HG03108 (cell line): ENCODE measurements around the gene CDC42.
A peak's percentile ranks its signal among the peaks of the same experiment; 100 is the strongest.
"Not testable (repeated sequence)": the region's sequence is repeated elsewhere in the genome, so short reads cannot be mapped to it uniquely, and the experiment has no call there.

Experiments
- ATAC-seq: cut with Tn5 transposase; IDR thresholded peaks from one replicate; pipeline ENCODE4 v1.9.1; 2021; ENCODE audit warnings: moderate library complexity; ENCODE audit not compliant: unreplicated experiment

The CDC42 gene

DNA sequence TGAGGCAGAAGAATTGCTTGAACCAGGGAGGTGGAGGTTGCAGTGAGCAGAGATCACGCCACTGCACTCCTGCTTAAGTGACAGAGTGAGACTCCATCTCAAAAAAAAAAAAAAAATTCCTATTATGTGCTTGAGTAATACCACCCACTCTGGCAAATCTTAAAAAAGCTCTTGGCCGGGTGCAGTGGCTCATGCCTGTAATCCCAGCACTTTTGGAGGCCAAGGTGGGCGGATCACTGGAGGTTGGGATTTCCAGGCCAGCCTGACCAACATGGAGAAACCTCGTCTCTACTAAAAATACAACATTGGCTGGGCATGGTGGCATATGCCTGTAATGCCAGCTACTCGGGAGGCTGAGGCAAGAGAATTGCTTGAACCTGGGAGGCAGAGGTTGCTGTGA, 17.7 kb upstream of the CDC42 start:
- not testable (repeated sequence) for ATAC-seq

DNA sequence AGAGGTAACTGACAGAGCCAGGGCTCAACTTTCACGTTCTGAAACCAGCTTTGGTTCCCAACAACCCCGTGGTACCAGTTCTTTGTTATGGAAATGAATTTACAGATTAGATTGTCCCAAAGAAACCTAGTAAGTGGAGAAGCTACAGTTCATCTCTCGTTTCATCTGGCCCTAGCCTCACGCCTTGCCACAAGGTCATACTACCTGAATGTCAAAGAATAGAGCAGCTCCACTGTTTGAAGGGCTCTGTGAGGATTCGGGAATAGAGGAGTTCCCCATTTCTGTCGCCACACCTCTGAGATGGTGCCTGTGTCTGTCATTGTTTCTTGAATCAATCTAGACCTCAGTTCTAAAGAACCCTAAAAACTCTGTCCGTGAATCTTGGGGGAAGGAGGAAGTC, 15.0 kb upstream of the CDC42 start:
- ATAC-seq, result no peak

DNA sequence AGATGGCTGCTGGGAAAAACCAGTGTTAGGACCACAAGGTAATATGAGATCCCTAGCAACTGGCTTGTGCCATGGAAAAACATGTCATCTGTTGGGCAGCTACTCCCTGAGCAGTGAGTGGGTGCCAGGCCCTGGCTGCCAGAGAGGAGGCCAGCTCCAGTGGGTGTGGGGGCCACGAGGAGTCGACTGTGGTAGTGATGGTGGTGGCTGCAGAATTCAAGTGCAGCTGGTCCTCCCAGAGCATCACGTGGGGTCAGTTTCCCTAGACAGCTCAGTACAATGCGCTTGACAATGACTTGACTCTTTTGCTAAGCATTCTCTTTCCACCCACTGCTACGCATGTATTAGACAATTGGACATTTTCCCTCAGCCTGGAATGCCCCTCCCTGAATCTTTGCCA, 14.5 kb upstream of the CDC42 start:
- ATAC-seq, result no peak

DNA sequence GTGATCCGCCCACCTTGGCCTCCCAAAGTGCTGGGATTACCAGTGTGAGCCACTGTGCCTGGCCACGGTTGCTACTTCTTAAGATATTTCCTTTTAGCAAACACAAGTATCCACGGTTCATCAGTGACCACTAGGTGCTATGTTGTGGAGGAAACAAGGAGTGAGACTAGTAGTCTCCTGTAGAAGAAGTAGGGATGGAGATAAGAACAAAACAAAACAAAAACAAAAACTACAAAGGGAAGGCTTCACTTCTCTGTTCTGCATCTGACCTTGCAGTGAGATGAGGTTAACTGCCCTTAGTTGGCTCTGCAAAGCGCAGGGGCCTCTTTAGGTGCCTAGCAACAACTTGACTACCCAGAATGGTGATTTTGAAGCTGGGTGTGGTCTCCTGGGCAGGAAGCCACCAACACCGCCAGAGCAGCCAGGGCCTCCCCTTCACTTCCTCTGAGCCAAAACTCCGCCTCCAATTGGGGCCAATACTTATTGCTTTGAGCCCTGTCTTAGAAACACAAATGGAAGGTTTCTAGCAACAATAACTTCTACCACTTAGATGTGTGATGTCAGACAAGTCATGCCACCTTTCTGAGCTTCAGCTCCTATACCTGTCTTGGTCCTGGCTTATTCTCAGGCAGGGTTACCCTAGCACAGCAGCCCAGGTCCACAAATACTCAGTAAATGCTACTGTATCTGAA, 12.8 kb upstream of the CDC42 start:
- ATAC-seq, result peak; percentile 98

DNA sequence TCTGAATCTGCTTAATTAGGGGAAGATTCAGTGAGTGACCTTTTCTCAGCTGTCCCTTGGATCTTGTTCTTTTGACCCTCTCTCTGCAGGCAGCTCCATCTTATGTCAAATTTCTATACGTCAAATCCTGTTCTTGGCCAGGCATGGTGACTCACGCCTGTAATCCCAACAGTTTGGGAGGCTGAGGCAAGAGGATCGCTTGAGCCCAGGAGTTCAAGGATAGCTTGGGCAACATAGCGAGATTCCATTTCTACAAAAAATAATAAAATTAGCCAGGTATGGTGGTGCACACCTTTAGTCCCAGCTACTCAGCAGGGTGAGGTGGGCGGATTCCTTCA, 12.3 kb upstream of the CDC42 start:
- ATAC-seq, result no peak

DNA sequence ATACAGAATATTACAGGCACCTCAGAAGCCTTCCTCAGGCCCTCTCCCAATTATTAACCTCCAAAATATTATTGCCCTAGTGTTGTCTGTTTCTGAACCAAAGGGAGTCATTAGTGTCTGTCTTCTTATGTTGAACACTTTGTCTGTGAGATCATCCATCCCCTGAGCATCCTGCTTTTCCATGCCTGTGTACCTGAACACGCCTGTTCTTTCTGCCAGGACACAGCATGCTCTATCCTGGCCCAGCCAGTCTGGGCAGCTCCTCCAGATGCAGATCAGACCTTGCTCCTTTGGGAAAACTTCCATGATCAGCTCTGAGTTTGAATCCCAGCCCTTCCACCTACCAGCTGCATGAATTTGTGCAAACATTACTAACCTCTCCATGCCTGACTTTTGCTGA, 11.0 kb upstream of the CDC42 start:
- no peak for ATAC-seq

DNA sequence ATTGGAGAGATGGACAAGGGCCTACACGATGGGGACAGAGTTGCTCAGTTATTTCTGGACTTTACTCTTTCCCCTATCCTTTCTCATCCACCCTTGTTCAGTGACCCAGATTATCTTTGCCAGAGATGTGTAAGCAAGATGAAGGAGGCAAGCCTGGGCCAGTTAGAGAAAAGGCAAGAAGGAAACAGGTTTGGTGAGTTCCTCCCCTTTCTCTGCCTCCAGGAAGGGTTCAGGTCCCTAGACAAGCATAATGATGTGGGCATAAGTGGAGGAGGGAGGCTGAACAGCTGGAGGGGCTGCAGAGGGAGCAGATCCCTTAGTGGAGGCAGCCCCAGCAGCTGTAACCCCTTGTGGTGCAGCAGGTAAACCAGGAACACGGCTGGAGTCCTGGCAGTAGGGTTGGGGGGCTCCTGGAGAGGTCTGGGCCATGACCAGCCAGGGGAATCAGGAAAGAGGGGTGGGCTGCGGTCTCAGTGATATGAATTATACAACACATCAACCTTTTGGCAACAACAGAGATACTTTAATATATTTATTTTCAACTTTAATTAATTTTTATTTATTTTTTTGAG, 9.2 kb upstream of the CDC42 start:
- no peak for ATAC-seq

DNA sequence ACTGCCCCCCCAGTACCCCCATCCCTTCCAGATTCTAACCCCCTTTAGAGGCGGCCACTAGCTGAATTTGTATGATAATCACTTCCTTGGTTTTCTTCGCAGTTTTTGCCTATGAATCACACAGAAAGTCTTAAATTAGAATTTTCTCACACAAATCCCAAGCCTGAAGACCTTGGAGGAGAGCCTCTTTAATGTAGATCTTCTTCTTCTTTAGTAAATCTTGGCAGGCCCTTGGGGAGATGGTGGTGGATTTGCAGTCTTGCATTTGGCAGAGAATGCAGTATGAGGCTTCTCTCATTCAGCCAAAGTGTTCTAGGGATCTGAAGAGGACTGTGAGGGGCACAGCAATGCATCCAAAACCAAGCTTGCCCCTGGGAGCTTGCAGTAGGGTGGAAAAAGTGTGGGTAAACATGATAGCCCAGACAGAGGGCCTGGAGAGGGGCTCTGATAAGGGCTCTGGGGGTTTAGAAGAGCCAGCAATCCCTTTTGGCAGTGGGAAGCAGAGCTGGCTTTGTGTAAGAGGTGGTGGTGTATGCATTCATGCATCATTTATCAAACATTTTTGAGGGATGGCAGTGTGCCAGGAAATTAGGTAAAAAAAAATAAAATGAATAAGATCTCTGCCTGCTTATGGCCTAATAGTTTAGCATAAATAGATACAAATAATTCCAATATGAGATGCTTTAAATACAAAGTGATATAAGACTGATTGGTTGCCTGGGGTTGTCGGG, 7.7 kb upstream of the CDC42 start:
- ATAC-seq, result no peak

DNA sequence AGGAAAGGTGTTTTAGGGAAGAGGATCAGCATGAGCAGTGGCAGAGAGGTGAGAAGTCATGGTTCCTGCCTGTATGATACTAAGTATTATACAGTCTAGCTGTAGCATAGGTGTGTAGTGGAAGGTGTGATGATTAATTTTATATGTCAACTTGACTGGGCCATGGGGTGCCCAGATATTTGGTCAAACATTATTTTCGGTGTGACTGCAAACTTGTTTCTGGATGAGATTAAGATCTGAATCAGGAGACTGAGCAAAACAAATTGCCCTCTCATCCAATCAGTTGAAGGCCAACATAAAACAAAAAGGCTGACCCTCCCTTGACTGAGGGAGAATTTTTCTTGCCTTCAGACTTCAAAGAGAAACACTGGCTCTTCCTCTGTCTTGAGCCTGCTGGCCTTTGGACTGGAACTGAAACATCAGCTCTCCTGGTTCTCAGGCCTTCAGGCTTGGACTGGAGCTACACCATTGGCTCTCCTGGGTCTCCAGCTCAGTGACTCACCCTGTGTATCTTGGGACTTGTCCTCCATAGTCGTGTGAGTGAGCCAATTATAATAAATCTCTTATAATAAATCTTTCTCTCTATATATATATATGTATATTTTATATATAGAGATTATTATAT, 6.8 kb upstream of the CDC42 start:
- no peak for ATAC-seq

DNA sequence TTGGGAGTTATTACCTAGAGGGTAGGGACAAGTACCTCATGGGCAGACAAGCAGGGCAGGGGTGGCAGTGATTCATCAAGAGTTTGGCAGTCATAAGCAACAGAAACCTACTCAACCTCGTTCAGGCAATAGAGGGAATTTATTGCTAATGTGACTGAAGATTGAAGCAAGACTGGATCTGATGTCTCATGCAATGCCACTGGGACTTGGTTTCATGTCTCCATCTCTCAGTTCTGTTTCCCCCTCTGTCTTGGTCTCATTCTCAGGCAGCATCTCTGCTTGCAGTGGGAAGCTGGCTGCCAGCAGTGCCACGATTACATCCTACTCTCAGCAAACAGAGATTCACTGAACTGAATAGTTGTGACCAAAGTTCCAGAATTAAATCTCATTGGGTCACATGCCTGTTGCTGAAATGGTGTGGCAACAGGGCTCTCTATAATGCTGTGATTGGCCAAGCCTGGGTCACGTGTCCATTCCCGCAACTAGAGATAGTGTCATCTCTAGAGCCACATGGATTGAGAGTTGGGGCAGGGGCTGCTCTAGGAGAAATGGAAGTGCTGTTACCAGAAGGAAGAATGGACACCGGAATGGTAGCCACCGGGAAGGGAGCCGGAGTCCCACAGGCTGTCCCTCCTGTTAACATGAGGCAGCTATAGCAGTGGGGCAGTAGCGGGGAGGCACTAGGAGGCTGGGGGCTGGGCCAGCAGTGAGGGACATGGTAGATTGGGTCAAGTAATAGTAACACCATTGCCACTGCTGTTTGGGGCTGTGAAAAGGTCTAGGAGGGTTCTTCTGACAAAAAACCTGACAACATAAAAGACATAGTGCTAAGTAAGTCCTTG, 3.9 kb upstream of the CDC42 start:
- ATAC-seq, result no peak

DNA sequence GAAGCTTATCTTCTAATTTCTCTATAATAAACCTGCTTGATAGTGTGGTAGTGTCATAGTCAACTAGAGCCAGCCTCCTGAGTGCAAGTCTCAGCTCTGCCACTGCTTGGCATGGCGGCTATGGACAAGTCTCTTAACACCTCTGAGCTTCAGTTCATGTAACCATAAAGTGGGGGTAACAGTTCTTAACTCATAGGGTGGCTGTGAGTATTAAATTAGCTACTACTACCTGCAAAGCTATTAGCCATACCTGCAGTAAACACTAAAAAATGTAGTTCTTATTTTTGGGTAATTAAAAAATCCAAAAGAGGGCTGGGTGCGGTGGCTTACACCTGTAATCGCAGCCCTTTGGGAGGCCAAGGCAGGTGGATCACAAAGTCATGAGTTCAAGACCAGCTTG, 2.2 kb upstream of the CDC42 start:
- ATAC-seq, result no peak

DNA sequence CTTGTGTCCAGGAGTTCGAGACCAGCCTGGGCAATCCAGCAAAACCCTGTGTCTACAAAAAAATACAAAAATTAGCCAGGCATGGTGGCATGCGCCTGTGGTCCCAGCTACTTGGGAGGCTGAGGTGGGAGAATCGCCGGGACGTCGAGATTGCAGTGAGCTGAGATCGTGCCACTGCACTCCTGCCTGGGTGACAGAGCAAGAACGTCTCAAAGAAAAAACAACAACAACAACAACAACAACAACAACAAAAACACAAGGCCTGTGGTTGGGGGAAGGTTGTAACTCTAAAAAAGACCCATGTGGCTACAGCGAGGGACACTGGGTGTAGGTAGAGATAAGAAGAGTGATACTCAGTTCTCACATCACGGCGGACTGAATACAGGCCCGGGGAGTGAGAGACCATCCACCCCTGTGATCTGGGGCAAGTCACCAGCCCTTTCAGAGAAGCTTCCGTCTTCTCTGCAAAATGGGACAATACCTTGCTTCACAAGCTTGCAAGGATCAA, 848 bp upstream of the CDC42 start:
- ATAC-seq, result no peak

DNA sequence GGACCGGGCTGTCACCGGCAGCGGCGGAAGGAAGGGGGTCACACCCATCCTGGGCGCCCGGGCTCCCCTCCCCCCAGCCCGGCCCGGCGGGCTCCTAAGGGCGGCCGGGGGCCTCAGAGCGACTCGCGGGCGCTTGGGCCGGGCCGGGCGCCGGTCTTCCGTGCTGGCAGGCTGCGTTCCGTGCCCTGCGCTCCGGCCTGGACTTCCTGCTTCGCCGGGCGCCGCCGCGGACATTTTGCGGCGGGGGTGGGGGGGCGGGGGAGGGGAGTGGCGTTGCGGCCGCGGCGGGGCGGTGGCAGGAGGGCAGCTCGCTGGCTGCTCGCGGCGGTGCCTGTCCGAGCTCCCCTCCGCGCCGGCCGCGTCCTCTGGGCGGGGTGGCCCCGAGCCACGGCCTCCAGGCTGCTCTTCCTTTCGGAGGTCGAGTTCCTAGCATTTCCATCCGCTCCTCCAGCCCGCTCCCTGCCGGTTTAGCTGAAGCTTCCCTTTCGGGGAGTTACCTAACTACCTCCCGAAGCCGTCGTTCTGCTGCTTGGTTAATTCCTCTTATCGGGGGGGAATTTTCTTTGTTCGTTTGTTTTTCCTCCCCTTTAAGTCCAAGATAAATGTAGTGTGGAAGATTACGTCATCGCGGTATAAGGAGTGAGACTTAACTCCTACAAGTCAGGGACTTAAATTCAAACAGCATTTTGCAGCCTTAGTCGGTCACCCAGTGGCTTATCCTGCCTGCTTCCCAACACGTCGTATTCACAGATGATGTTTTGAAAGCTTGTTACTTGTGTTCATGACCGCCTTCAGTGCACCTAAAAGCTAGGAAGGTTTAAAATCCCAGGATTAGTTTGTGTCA, 730 bp downstream of the CDC42 start:
- peak; percentile 27 for ATAC-seq

DNA sequence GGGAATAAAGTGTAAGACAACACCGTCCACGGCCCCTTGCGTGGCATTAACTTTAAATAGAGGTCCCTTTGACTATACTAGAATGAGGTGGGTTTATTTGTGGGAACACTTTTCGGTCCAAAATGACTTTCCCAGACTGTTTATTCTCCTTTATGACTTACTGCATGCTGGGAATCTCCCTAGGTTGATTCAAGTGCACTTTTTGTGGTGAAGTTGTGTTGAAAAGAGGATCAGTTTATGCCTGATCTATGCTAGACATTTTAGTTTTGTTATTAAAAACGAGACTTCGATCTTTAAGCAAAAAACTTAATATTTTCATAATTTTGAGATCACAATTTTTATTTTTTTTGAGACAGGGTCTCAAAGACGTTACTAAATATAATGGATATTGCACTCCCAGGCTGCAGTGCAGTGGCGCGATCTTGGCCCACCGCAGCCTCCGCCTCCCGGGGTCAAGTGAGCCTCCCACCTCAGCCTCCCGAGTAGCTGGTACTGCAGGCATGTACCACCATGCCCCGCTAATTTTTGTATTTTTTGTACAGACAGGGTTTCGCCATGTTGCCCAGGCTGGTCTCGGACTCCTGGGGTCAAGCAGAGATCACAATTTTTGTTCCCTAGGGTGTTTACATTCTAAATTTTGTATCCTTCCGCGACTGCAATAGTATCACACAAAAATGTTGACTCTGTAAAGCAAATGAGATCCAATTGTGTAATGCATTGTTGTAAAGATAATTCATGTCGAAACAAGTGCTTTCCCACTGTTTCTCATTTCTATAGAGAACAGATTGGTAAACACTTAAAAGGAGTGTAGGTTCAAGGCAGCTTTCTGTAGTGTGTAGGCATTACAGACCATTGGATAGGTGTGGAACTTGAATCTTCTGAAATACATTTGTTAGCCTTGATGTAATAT, 1.6 kb downstream of the CDC42 start:
- no peak for ATAC-seq

DNA sequence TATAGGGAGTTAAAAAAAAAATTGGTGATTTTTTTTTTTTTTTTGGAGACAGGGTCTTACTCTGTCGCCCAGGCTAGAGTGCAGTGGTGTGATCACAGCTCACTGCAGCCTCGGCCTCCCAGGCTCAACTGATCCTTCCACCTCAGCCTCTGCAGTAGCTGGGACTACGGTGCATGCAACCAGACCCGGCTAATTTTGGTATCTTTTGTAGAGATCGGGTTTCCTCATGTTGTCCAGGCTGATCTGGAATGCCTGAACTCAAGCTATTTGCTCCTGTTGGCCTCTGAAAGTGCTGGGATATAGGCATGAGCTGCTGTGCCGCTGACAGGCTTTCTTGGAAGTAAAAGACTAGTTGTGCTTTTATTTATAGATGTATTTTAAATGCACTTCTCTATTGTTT, 3.0 kb downstream of the CDC42 start:
- ATAC-seq, result no peak

DNA sequence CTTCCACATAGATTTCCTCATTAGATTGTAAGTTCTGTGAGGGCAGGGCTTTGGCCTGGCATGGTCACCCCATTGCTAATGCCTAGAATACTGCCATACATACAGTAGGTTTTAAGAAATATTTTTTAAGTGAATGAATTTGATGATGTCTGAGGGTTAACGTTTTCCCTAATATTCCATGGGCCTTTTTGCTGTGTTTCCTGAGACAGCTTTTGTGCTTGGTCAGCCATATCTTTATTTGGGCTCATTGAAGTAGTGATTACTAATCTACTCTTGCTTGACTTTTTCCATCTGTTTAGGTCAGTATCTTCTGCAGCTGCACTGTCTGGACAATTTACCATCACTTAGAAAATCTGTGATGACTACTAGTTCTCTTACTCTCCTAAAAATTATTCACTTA, 3.5 kb downstream of the CDC42 start:
- ATAC-seq, result no peak

DNA sequence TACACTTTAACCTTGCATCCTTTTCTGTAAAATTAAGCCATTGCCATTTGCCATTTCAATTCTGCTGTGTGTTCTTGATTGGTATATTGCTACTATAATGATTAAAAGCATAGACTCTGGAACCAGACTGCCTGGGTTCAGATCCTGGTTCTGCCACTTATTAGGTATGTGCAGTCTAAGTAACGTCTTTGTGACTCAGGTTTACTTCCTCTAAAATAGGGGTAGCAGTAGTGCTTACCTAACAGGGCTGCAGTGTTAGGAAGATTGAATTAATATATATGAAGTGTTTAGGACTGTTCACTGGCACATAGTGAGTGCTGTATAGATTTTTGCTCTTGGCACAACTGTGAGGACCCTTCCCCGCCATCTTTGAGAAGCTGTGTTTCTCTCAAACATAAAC, 4.4 kb downstream of the CDC42 start:
- ATAC-seq, result no peak

DNA sequence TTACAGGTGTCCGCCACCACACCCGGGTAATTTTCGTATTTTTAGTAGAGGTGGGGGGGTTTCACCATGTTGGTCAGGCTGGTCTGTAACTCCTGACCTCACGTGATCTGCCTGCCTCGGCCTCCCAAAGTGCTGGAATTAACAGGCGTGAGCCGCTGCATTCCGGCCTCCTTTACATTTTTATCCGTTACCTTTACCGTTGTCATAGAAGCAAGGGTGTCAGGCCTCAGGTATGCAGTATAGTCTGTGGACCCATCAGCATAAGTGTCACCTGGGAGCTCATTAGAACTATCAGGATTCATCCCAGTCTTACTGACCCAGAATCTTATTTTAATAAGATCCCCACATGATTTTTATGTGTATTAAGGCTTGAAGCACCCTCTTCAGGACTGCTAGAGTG, 5.4 kb downstream of the CDC42 start:
- no peak for ATAC-seq

DNA sequence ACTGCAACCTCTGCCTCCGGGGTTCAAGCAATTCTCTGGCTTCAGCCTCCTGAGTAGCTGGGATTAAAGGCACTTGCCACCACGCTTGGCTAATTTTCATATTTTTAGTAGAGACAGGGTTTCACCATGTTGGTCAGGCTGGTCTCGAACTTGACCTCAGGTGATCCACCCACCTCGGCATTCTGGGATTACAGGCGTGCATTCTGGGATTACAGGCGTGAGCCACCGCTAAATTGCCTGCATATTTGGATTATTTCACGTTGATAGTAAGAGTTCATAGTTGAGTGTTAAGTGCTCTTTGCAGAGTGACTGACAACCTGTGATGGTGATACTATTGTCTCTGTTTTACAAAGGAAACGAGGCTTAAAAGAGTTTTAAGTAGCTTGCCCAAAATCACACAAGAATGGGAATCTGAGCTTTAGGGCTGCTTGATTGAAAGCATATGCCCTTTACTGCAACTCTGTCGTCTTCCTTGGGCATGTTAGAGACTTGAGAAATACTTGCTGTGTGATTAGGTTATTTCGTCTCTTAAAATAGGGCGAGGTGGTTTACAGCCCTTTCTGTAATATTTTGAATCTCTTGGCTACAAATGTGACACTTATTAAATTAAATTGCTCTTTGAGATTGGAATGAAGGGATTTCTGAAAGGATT, 12.4 kb downstream of the CDC42 start:
- no peak for ATAC-seq
